ENCODE measurements around the gene DAZAP2.
A peak's percentile ranks its signal among the peaks of the same experiment; 100 is the strongest.
"Not testable (repeated sequence)": the region's sequence is repeated elsewhere in the genome, so short reads cannot be mapped to it uniquely, and the experiment has no call there.

DAZAP2 gene

GRCh38 chr12:51217968-51218606 is 20.5 kb upstream of the DAZAP2 start, which contains the start of gene POU6F1:
Gene POU6F1, minus strand, starts transcription at chr12:51218062. Its CDS starts 11,226 bp downstream, at chr12:51206836.
- peak; percentile 69 to 81 for DNase-seq

GRCh38 chr12:51218607-51219161 is 19.9 kb upstream of the DAZAP2 start:
- no peak for DNase-seq

GRCh38 chr12:51219322-51219721 is 19.3 kb upstream of the DAZAP2 start:
- DNase-seq, result no peak

GRCh38 chr12:51219857-51220256 is 18.8 kb upstream of the DAZAP2 start:
- not testable (repeated sequence) for DNase-seq

- DNase-seq, result no peak
These were observed 16.2 kb upstream of the DAZAP2 start for GRCh38 chr12:51222461-51222860.

GRCh38 chr12:51224625-51225024 is 14.0 kb upstream of the DAZAP2 start:
- no peak for DNase-seq

GRCh38 chr12:51225234-51225633 is 13.4 kb upstream of the DAZAP2 start:
- no peak for DNase-seq

- no peak for DNase-seq
These were observed 12.9 kb upstream of the DAZAP2 start for GRCh38 chr12:51225771-51226170.

- not testable (repeated sequence) for DNase-seq
These were observed 11.5 kb upstream of the DAZAP2 start for GRCh38 chr12:51227112-51227511.

GRCh38 chr12:51227962-51228361 is 10.7 kb upstream of the DAZAP2 start:
- no peak for DNase-seq

- no peak for DNase-seq
These were observed 9.4 kb upstream of the DAZAP2 start for GRCh38 chr12:51229116-51229809.

- no peak for DNase-seq
These were observed 6.0 kb upstream of the DAZAP2 start for GRCh38 chr12:51232642-51233041.

- no peak for DNase-seq
These were observed 4.1 kb upstream of the DAZAP2 start for GRCh38 chr12:51234530-51234929.

- DNase-seq, result peak in 1 of 2 experiments; percentile 40
These were observed 553 bp upstream of the DAZAP2 start for GRCh38 chr12:51238037-51238509.

- DNase-seq, result no peak
These were observed 2.3 kb downstream of the DAZAP2 start for GRCh38 chr12:51240971-51241370.

- DNase-seq, result no peak
These were observed 3.5 kb downstream of the DAZAP2 start for GRCh38 chr12:51242120-51242519.

- no peak for DNase-seq
These were observed 4.2 kb downstream of the DAZAP2 start for GRCh38 chr12:51242876-51243275.

GRCh38 chr12:51244269-51244668 is 5.6 kb downstream of the DAZAP2 start:
- no peak for DNase-seq

GRCh38 chr12:51245476-51246253 is 7.0 kb downstream of the DAZAP2 start:
- DNase-seq, result no peak

- no peak for DNase-seq
These were observed 7.7 kb downstream of the DAZAP2 start for GRCh38 chr12:51246254-51246853.

- no peak for DNase-seq
These were observed 9.0 kb downstream of the DAZAP2 start for GRCh38 chr12:51247523-51248206.

- DNase-seq, result no peak
These were observed 14.7 kb downstream of the DAZAP2 start for GRCh38 chr12:51253276-51253675.

Measured in NCI-H446 (cell line).